HG03571 (cell line): ENCODE results near the gene SPSB4.
A peak's percentile ranks its signal among the peaks of the same experiment; 100 is the strongest.
"Not testable (repeated sequence)": the region's sequence is repeated elsewhere in the genome, so short reads cannot be mapped to it uniquely, and the experiment has no call there.

Experiments used
- ATAC-seq: cut with Tn5 transposase; IDR thresholded peaks from one replicate; pipeline ENCODE4 v1.9.1; 2021; ENCODE audit not compliant: unreplicated experiment

SPSB4 gene

GRCh38 chr3:141093971-141094684 is 43.0 kb downstream of the SPSB4 start:
- no peak for ATAC-seq

GRCh38 chr3:141094790-141095545 is 43.8 kb downstream of the SPSB4 start:
- no peak for ATAC-seq

DNA sequence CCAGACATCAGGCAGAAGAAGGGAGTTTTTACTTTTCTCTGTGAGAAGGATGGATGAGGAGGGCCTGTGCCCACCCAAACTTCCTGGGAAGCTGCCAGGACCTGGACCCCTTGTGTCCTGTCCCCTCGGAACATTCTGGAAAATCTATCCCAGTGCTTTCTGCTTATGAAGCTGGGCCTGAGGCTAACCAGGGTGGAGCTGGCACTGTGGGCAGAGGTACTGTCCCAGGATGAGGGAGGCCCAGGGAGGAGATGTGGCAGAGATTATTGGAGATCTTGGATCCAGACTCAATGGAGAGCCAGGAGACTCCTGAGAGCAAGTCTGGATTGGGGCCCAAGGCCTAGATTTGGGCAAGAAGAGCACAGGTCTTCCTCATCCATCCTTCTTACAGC is 44.4 kb downstream of the SPSB4 start:
- no peak for ATAC-seq

DNA sequence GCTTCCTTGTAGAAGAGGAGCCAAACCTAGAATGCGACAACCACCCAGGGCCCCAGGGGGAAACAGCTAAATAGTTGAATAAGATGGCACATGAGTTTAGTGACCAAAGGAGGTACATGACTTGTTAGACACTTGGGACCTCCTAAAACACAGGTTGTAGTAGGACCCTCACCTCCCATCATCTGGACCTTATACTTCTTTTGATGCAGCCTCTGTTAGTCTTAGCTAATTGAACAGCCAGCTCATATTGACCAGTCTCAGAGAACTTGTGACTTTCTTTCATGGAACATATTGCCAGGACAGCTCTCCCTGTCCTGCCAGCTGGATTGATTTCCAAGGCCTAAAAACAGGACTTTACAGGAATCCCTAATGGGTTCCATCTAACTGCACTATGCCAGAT is 45.0 kb downstream of the SPSB4 start:
- no peak for ATAC-seq

DNA sequence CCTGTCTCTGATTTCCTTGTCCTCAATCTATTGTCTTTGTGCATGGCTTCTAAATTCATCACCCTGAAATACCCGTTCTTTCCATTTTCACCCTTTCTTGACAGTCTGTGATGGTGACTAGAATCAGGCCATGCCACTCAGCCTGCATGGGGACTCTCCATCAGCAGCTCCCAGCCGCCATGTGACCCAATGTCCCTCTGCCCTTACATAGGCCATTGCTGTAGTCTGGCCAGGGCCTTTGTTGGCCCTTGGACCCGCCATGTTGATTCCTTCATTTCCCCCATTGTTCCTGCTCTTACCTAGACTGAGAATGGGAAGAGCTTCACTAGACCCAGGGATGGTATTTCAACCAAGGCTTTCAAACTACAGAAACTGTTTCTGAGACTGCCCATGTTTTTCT is 45.8 kb downstream of the SPSB4 start:
- ATAC-seq: no peak

DNA sequence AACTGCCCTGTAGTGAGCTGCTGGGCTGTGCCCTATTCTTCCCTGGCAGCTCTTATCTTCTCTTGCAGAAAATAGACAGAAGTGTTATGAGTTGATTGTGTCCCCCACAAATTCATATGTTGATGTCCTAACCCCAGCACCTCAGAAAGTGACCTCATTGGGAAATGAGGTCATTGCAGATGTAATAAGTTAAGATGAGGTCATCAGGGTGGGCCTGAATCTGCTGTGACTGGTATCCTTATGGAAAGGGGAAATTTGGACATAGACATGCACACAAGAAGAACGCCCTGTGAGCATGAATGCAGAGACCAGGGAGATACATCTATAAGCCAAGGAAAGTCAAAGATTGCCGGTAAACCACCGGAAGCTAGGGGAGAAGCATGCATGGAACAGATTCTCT is 49.0 kb downstream of the SPSB4 start:
- no peak for ATAC-seq

DNA sequence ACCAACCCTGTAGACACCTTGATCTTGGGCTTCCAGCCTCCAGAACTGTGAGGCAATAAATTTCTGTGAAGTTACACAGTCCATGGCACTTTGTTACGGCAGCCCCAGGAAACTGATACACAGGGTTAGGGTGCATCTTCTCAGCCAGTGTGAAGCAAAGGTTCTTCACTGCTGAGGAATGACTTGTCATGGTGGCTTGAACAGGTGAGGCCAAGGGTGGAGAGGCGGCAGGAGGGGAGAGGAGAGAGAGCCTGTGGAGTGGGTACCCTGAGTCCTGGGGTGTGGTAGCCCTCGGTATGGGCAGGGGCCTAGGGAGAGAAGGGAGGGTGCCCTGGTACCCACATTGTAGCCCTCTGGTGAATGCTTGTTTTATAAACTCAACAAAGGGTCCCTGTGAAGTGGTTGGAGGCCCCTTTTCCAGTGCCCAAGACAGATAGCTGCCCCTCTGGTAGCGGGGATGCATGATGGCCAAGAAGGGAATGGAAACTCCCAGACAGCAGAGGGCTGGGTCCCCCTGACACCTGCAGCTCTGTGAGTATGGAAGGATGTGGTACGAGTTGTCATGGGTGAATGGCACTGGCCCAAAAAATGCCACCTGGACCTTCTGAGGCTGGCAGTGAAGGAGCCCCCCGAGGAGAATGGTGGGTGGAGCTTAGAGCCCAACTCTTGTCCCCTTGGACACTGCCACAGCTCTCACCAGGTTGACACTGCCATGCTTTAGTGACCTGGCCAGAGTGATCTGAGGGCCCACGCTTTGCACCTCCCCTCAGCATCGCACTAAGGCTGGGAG is 49.6 kb downstream of the SPSB4 start:
- ATAC-seq: no peak

- ATAC-seq: no peak
Observed at GRCh38 chr3:141102372-141102771, 51.2 kb downstream of the SPSB4 start.

- ATAC-seq: no peak
Observed at GRCh38 chr3:141103067-141103466, 51.9 kb downstream of the SPSB4 start.

DNA sequence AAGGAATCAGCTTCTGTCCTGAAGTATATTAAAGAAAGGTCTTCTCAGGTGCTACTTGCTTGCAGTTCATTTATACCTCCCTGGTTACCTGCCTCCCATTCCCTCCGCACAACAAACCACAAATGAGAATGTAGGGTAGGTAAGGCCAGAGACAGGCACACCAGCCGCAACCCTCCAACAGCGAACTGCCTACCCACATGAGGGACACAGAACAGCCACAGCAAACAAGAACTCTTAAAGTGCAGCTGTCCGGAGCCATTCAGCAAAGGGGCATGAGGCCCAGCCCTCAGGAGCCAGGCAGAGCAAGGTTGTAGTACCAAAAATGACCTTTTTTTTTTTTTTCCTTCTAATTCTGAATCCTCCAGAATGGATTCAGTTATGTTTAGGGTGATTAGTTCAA is 52.4 kb downstream of the SPSB4 start:
- no peak for ATAC-seq

DNA sequence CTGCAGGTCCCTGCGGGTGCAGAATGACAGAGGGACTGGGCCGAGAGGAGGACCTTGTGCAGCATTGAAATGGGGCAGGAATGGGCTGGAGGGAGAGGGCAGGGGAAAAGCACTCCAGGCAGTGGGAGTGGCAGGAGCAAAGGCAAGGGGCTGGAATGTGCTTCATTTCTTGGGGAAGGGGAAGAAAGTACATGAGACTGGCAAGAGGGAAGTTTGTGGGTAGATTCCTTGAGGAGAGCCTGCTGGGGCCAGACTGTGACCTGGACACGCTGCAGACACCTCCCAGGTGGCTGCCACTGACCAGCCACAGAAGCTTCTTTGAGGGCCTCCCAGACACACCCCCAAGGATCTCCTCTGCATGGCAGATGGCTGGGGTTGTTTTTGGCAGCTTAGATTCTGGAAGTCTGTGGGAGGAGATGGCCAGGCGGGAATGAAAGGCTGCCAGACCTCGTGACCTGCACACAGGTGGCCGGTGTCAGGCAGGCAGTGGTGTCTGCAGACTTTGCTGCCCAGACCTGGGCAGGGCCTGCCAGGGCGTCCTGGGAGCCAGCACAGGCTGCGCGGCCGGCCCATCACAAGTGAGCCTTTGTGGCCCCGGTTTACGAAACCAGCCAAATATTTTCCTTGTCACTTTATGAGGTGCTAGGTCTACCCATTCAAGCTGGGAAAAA is 53.1 kb downstream of the SPSB4 start:
- ATAC-seq: no peak

- peak; percentile 55 for ATAC-seq
Observed at GRCh38 chr3:141105828-141106628, 54.9 kb downstream of the SPSB4 start.

- ATAC-seq: no peak
Observed at GRCh38 chr3:141106842-141107241, 55.7 kb downstream of the SPSB4 start.

GRCh38 chr3:141108039-141108438 is 56.9 kb downstream of the SPSB4 start:
- ATAC-seq: no peak

DNA sequence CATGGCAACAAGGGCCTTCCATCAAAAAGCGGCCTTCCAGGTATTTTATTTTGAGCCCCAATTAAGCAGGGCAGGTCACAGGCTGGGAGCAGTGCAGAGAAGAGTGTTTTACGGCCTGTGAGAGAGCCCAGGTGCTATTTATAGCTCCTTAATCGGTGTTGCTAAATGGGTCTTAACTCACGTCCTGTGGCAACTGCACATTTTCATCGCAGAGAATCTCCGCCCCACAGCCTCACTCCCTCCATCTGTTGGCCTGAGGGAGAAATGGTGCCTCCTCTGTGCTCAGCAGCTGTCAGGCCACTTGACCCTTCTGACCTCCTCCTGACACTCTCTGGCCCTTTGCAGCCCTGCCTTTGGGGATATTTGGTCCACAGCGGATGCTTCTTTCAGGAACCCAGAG is 58.6 kb downstream of the SPSB4 start:
- no peak for ATAC-seq

DNA sequence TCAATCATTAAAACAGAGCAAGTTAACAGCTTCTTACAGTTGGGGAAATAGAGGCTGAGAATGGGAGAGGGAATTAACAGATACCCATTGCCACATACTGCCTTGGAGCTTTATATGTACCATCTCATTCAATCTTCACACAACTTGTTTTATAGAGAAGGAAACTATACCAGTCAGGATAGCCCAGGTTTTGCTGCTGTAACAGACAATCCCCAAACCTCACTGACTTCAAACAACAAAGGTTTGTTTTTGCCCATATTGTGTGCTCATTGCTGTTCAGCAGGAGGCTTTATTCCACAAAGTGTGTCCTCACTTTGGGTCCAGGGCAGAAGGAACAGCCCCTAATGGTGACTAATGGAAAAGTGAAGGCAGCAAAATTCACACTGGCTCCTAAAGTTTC is 59.2 kb downstream of the SPSB4 start:
- ATAC-seq: no peak

- no peak for ATAC-seq
Observed at GRCh38 chr3:141111364-141112155, 60.4 kb downstream of the SPSB4 start.

DNA sequence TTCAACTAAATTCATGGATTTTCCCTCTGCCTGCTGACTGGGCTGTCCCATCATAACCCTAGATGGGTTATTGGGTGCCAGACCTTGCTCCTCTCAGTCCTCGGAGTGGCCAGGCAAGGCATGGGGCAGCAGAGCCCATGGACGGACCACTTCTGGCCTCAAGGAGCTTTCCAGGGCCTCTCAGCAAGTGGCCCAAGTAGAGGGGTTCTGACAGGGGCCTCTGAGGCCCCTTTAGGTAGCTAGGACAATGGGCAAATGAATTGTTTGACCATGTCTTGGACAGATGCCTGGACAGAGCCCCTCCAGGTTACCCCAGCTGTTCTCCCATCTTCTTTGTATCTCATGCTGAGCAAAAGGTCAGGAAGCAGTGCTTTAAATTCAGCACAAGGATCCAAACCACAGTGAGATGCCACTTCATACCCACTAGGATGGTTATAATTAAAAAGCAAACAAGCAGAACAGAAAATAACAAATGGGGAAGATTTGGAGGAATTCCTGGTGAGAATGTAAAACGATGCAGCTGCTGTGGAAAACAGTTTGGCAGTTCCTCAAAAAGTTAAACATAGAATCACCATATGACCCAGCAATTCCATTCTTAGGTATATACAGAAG is 61.6 kb downstream of the SPSB4 start:
- no peak for ATAC-seq

- ATAC-seq: not testable (repeated sequence)
Observed at GRCh38 chr3:141113680-141114079, 62.5 kb downstream of the SPSB4 start.
